Activated T-helper 2 cell treated with anti-CD3 and anti-CD28 coated beads, Interferon-gamma antibody, Interleukin-2, Interleukin-4, amounts not matched to agents 10 μg/mL and 5 μg/mL and 100 μg/mL, durations not matched to agents 14 hours and 24 hours and 36 hours (primary cell): Measurements from ENCODE around the gene AP2A1. TPM values are rescaled to one million over a fixed set of nuclear protein-coding genes. Genes with fewer than 3 reads are reported as not detected.
A peak's percentile ranks its signal among the peaks of the same experiment; 100 is the strongest.

Experiments
- DNase-seq: peaks from one replicate; pipeline ENCODE4 v3.0.0; 2021; ENCODE audit warnings: low spot score
- H3K27ac Mint-ChIP-seq: one replicate; pipeline ENCODE4 v1.8.0; 2021; ENCODE audit warnings: mixed read lengths
- H3K27me3 Mint-ChIP-seq: one replicate; pipeline ENCODE4 v1.8.0; 2021; ENCODE audit warnings: low read depth, mixed read lengths
- H3K36me3 Mint-ChIP-seq: one replicate; pipeline ENCODE4 v1.8.0; 2021; ENCODE audit warnings: low read depth, mixed read lengths
- H3K4me1 Mint-ChIP-seq: one replicate; pipeline ENCODE4 v1.8.0; 2021; ENCODE audit warnings: low read depth, mixed read lengths
- H3K4me3 Mint-ChIP-seq: one replicate; pipeline ENCODE4 v1.8.0; 2021; ENCODE audit warnings: low read depth, mild to moderate bottlenecking, moderate library complexity, mixed read lengths
- H3K9me3 Mint-ChIP-seq: one replicate; pipeline ENCODE4 v1.8.0; 2021; ENCODE audit warnings: mixed read lengths
- intact Hi-C: fragments of 100-400 bp; cut with micrococcal nuclease; formaldehyde crosslinking; loops from one replicate; pipeline ENCODE4 v1.15.1; 2023
- total RNA-seq: library from RNA; stranded (reverse); gene quantifications from 2 replicates; pipeline ENCODE4 v1.2.3, GENCODE V29; 2022

AP2A1 gene
- total RNA-seq, 1 donor from 2014 or later, result 61.9 TPM

DNA sequence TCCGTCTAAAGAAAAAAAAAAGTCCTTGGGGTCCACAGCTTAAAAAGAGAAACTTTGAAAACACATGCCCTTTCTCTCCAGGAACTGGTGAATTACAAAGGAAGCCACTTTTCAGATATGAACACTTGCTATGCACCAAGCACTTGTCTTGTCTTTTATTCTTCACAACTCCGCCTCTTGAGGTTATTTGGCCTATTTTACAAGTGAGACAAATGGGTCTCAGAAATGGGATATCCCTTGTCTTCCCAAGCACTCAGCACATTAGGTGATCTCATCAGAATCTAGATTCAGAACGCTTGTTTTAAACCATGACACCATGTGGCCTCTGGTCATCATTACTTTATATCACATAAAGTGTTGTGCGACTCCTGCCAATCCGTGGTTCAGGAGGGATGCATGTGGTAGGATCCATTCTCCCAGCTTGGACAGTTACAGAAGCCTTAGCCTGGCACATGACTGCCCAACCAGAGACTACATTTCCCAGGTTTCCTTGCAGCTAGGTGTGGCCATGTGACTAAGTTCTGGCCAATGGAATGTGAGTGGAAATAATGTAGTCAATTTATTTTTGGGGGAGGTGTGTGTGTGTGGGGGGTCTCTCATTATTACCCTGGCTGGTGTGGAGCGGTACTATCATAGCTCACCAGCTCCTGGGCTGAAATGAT, 17.6 kb upstream of the AP2A1 start:
- Mint-ChIP-seq H3K4me1 (no peaks in the 10 kb centered on the region), H3K9me3 (no peaks in the 10 kb centered on the region), H3K4me3 (no peak overlapping the region), H3K27ac (no peak overlapping the region), H3K36me3 (no peaks in the 10 kb centered on the region), H3K27me3 (no peaks in the 10 kb centered on the region)
- intact Hi-C loops, result no loop called here
- no peak for DNase-seq

DNA sequence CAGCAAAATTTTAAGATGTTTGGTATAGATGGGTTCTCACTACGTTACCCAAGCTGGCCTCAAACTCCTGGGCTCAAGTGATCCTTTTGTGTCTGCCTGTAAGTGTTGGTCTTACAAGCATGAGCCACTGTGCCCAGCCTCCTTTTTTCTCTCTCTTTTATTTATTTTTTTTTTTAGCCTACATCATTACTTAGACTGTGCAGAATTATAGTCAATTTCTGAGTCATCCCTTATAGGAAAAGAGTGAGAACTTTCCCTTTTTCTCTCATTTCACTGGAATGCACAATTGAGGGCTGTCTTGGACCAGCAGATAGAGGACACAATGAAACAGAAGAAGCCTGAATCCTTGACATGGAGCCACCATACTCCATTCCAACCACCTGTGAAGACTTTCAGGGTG, 17.0 kb upstream of the AP2A1 start:
- no peaks in the 10 kb centered on the region for H3K27me3 Mint-ChIP-seq
- DNase-seq, result no peak
- H3K36me3 Mint-ChIP-seq, result no peaks in the 10 kb centered on the region
- H3K4me1 Mint-ChIP-seq, result no peaks in the 10 kb centered on the region
- no peak overlapping the region for H3K27ac Mint-ChIP-seq
- no peaks in the 10 kb centered on the region for H3K9me3 Mint-ChIP-seq
- no peak overlapping the region for H3K4me3 Mint-ChIP-seq
- intact Hi-C loops, result no loop called here

DNA sequence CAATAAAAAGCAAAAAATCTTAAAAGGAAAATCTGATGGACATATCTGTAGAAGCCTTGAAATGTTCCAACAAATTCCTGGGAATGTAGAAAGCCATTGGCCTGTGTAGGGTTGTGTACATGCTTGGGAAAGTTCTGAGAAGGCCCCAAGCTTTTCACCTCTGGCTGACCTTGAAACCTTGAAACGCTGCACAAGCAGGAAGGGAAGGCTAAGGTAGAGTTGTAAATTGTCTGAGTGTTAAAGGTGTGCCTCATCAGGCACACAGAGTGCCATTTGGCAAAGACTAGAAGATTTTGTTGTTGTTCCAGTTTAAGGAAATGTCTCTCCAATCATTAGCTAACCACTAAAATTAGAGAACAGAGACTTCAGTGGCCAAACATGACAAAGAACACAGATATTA, 14.1 kb upstream of the AP2A1 start:
- Mint-ChIP-seq H3K36me3 (no peaks in the 10 kb centered on the region), H3K4me1 (no peaks in the 10 kb centered on the region), H3K27me3 (no peaks in the 10 kb centered on the region), H3K4me3 (no peak overlapping the region), H3K27ac (no peak overlapping the region), H3K9me3 (peaks cover 13% of the 10 kb centered on the region)
- intact Hi-C loops, result no loop called here
- DNase-seq, result no peak

DNA sequence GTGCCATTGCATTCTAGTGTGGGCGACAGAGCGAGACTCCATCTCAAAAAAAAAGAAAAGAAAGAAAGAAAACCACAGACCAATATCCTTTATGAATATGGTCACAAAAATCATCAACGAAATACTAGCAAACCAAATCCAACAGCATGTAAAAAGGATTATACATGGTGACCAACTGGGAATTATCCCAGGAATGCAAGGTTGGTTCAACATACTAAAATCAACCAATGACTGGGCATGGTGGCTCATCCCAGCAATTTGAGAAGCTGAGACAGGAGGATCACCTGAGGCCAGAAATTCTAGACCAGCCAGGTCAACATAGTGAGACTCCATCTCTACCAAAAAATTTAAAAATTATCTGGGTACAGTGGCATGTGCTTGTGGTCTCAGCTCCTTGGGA, 10.8 kb upstream of the AP2A1 start:
- Mint-ChIP-seq H3K36me3 (no peaks in the 10 kb centered on the region), H3K27me3 (peaks cover 3% of the 10 kb centered on the region), H3K27ac (no peak overlapping the region), H3K4me3 (no peak overlapping the region), H3K4me1 (no peaks in the 10 kb centered on the region), H3K9me3 (peaks cover 13% of the 10 kb centered on the region)
- DNase-seq, result no peak
- intact Hi-C loops, result no loop called here

DNA sequence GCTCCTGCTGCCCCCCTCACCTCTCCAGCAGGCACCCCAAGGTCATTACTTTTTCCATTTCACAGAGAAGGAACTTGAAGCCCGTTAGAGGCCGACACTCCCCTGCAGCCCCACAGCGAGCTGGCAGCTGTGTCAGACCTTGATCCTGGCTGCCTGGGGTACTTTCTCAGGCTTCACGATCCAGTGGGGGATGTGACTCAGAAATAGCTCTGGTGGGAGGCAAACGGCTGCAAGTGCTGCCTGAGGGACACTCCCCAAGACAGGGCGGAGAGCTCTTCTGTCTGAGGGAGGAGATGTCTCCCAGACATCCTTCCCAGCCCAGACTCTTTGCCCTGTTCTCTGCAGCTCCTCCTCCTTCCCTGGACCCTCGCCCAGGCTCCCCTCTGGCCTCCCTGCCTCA, 8.5 kb upstream of the AP2A1 start:
- Mint-ChIP-seq H3K27me3 (peaks cover 3% of the 10 kb centered on the region), H3K4me1 (no peaks in the 10 kb centered on the region), H3K4me3 (no peak overlapping the region), H3K9me3 (peaks cover 13% of the 10 kb centered on the region), H3K36me3 (no peaks in the 10 kb centered on the region), H3K27ac (no peak overlapping the region)
- no peak for DNase-seq
- intact Hi-C loops, result no loop called here

- Mint-ChIP-seq H3K4me1 (peaks cover 6% of the 10 kb centered on the region), H3K36me3 (no peaks in the 10 kb centered on the region), H3K27ac (peak overlapping the region; percentile 42), H3K27me3 (peaks cover 3% of the 10 kb centered on the region), H3K9me3 (peaks cover 2% of the 10 kb centered on the region), H3K4me3 (peak overlapping the region; percentile 45)
- intact Hi-C loops, result no loop called here
- DNase-seq, result no peak
Measured at GRCh38 chr19:49761249-49761624, 5.6 kb upstream of the AP2A1 start.

DNA sequence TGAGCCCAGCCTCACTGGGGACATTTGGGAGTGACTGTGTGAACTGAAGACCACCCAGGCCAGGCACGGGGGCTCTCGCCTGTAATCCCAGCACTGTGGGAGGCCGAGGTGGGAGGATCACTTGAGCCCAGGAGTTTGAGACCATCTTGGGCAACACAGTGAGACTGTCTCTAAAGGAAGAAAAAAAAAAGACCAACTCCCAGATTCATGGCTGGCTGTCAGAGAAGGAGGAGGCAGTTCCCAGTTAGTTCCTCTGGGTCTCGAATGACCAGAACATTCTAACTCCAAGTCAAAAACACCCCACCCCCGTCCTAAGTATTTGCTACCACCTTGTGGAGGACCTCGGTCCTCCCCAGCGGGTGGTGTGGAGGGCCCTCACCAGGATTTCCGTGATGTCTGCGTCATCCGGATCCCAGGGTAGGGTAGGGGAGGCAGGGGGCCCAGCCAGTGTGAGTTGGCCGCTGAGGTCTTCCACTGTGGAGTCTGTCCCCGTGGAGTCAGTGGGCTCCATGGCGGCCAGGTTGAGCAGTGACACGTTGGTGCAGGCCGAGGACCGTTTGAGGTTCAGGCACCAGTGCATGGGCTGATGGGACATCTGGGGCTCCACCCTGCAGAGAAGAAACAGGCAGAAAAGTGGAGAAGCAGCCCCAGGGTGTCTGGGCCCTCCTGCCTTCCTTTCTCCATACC, 5.0 kb upstream of the AP2A1 start:
- Mint-ChIP-seq H3K9me3 (no peaks in the 10 kb centered on the region), H3K36me3 (no peaks in the 10 kb centered on the region), H3K27me3 (peaks cover 3% of the 10 kb centered on the region), H3K27ac (peak overlapping the region; percentile 42), H3K4me3 (peak overlapping the region; percentile 45), H3K4me1 (peaks cover 6% of the 10 kb centered on the region)
- intact Hi-C loops, result no loop called here
- no peak for DNase-seq

GRCh38 chr19:49763230-49763629, 3.6 kb upstream of the AP2A1 start, which contains the start of gene TSKS:
Gene TSKS (minus strand): TSS chr19:49763306. CDS start chr19:49763247, 59 bp downstream.
- H3K4me3 Mint-ChIP-seq, result peak within 1 kb of the TSS; percentile 45
- no peaks in the 10 kb centered on the region for H3K36me3 Mint-ChIP-seq
- intact Hi-C loops, result no loop called here
- H3K9me3 Mint-ChIP-seq, result no peaks in the 10 kb centered on the region
- peaks cover 14% of the 10 kb centered on the region for H3K4me1 Mint-ChIP-seq
- H3K27ac Mint-ChIP-seq, result peak within 1 kb of the TSS; percentile 59
- no peak for DNase-seq
- H3K27me3 Mint-ChIP-seq, result no peaks in the 10 kb centered on the region

DNA sequence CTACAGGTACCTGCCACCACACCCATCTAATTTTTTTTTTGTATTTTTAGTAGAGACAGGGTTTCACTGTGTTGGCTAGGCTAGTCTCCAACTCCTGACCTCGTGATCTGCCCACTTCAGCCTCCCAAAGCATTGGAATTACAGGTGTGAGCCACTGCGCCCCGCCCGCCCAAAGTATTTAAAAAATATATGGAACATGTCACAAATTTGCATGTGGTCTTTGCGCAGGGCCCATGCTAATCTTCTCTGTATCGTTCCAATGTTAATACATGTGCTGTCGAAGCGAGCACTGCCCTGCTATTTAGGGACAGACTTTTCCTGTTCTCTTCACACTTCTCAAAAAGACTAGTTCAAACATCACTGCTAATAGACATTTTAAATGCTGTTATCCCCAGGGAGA, 2.5 kb upstream of the AP2A1 start:
- no peaks in the 10 kb centered on the region for H3K9me3 Mint-ChIP-seq
- no peak for DNase-seq
- H3K4me3 Mint-ChIP-seq, result peak overlapping the region; percentile 57
- no peaks in the 10 kb centered on the region for H3K27me3 Mint-ChIP-seq
- peaks cover 18% of the 10 kb centered on the region for H3K4me1 Mint-ChIP-seq
- H3K27ac Mint-ChIP-seq, result peak overlapping the region; percentile 40
- peaks cover 3% of the 10 kb centered on the region for H3K36me3 Mint-ChIP-seq
- intact Hi-C loops, result no loop called here

- intact Hi-C loops, result loop anchor here (1.0 to 2.0 kb wide), 5 partner anchors 47 to 126 kb away; partner anchors contain the start of genes AKT1S1, FUZ, PNKP and PRMT1
- DNase-seq, result peak; percentile 99
- Mint-ChIP-seq H3K4me1 (peaks cover 18% of the 10 kb centered on the region), H3K27me3 (no peaks in the 10 kb centered on the region), H3K4me3 (peak overlapping the region; percentile 91), H3K36me3 (peaks cover 6% of the 10 kb centered on the region), H3K9me3 (no peaks in the 10 kb centered on the region), H3K27ac (peak overlapping the region; percentile 89)
Measured at GRCh38 chr19:49766007-49766929, 533 bp upstream of the AP2A1 start.

DNA sequence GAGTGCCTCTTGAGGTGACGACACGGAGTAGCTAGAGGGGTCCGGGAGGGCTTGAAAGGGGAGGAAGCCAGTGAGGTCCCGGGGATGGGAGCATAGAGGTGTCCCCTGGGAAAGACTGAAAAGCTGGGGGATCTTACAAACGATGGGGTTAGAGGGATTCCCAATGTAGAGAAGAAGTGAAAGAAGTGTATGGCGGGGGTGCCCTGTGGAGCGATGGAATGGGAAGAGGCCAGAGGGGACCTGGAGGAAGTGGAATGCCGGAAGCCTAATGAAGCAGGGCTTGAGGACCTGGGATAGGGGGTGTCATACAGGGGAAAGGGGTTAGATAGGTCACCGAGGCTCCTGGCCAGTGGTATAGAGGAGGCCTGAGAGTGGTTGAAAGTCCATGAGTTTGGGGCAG, 580 bp downstream of the AP2A1 start:
- H3K4me3 Mint-ChIP-seq, result peak overlapping the region; percentile 96
- intact Hi-C loops, result loop anchor here (2.0 kb wide), 2 partner anchors 45 to 91 kb away; partner anchors contain the start of genes FUZ and PRMT1

DNA sequence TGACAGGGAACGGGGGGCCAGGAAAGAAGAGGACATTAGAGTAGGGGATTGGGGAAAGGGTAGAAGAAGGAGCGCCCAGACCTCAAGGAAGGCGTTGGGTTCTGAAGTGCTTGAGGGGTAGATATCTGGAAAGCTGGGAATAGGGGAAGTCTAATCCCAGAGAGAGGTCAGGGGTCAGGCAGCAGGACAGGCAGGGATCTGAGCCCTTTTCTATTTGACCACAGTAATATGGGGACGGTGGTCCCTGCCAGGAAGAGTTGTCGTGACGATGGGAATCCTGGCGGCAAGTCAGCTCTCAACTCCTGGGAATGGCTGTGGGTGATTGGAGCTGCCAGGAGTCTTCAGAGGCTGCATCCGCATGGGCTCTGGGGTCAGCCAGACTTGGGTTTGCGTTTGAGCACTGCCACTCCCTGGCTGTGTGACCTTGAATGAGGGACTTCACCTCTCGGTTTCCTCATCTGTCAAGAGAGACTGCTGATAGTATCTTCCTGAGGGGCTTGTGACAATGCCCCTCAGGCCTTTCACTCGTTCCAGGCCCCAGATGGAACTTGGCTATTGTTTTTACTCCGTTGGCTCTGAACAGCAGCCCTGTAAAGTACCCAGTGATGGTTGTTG, 1.3 kb downstream of the AP2A1 start:
- Mint-ChIP-seq H3K36me3 (peaks cover 6% of the 10 kb centered on the region), H3K27ac (peak overlapping the region; percentile 72), H3K4me3 (peak overlapping the region; percentile 96), H3K4me1 (peaks cover 18% of the 10 kb centered on the region), H3K27me3 (no peaks in the 10 kb centered on the region), H3K9me3 (no peaks in the 10 kb centered on the region)
- DNase-seq, result no peak
- intact Hi-C loops, result loop anchor here (2.0 kb wide), 2 partner anchors 45 to 91 kb away; partner anchors contain the start of genes FUZ and PRMT1

More for the DNA sequence above, 580 bp downstream of the AP2A1 start:
- Mint-ChIP-seq H3K4me1 (peaks cover 18% of the 10 kb centered on the region), H3K36me3 (peaks cover 6% of the 10 kb centered on the region), H3K27ac (peak overlapping the region; percentile 72), H3K27me3 (no peaks in the 10 kb centered on the region), H3K9me3 (no peaks in the 10 kb centered on the region)
- no peak for DNase-seq
